Hepatocyte (in vitro differentiated cells): Measurements from ENCODE around the gene PRELID1. TPM values are rescaled to one million over a fixed set of nuclear protein-coding genes. Genes with fewer than 3 reads are reported as not detected.
"Not testable (repeated sequence)": the region's sequence is repeated elsewhere in the genome, so short reads cannot be mapped to it uniquely, and the experiment has no call there.

Experiments used
- DNase-seq: peaks from one replicate; pipeline ENCODE4 v3.0.0-alpha.2; 2016; ENCODE audit warnings: low spot score
- H2AFZ ChIP-seq: fragments of 200-600 bp; sonication (generic); 2 replicates; pipeline ENCODE4 v1.6.0; 2016; ENCODE audit warnings: antibody characterized with exemption, mild to moderate bottlenecking
- H3K27ac ChIP-seq: fragments of 200-600 bp; sonication (generic); 2 replicates; pipeline ENCODE4 v1.5.1; 2016; ENCODE audit warnings: mild to moderate bottlenecking
- H3K27me3 ChIP-seq: fragments of 200-600 bp; sonication (generic); 2 replicates; pipeline ENCODE4 v1.6.1; 2016
- H3K36me3 ChIP-seq: fragments of 200-600 bp; sonication (generic); replicated peaks from 2 replicates; pipeline ENCODE4 v1.5.1; 2016; ENCODE audit warnings: low read depth; ENCODE audit not compliant: insufficient read depth
- H3K4me1 ChIP-seq: fragments of 200-600 bp; sonication (generic); 2 replicates; pipeline ENCODE4 v1.5.1; 2016; ENCODE audit warnings: mild to moderate bottlenecking, moderate library complexity; ENCODE audit not compliant: insufficient read depth
- H3K4me2 ChIP-seq: fragments of 200-600 bp; sonication (generic); 2 replicates; pipeline ENCODE4 v1.6.0; 2016
- H3K4me3 ChIP-seq: fragments of 200-600 bp; sonication (generic); 2 replicates; pipeline ENCODE4 v1.5.1; 2016; ENCODE audit warnings: mild to moderate bottlenecking
- H3K79me2 ChIP-seq: fragments of 200-600 bp; sonication (generic); 2 replicates; pipeline ENCODE4 v1.6.0; 2017; ENCODE audit warnings: mild to moderate bottlenecking
- H3K9me2 ChIP-seq: fragments of 200-600 bp; sonication (generic); replicated peaks from 2 replicates; pipeline ENCODE4 v1.6.0; 2017; ENCODE audit warnings: mild to moderate bottlenecking; ENCODE audit not compliant: insufficient read depth
- H3K9me3 ChIP-seq: fragments of 200-600 bp; sonication (generic); 2 replicates; pipeline ENCODE4 v1.5.1; 2016; ENCODE audit warnings: low read depth, mild to moderate bottlenecking
- H4K20me1 ChIP-seq: fragments of 200-600 bp; sonication (generic); 2 replicates; pipeline ENCODE4 v1.6.0; 2016; ENCODE audit warnings: mild to moderate bottlenecking; ENCODE audit not compliant: insufficient read depth, poor library complexity, severe bottlenecking
- EZH2 ChIP-seq: fragments of 200-600 bp; sonication (generic); IDR thresholded peaks from 2 replicates; pipeline ENCODE4 v1.6.1; 2016; ENCODE audit warnings: antibody characterized with exemption, mild to moderate bottlenecking, borderline replicate concordance
- EZH2phosphoT487 ChIP-seq: fragments of 200-600 bp; sonication (generic); IDR thresholded peaks from one replicate; pipeline ENCODE4 v1.6.1; 2018; ENCODE audit warnings: antibody characterized with exemption, mild to moderate bottlenecking, low read depth, moderate library complexity; ENCODE audit not compliant: unreplicated experiment, severe bottlenecking
- WGBS: methylation state at CpG from one replicate; pipeline ENCODE4 v1.1.6; 2016; ENCODE audit warnings: low lambda C conversion rate; ENCODE audit errors: missing lambda C conversion rate; 5-methylcytosine and 5-hydroxymethylcytosine counted together
- polyA plus RNA-seq: library from polyadenylated mRNA; unstranded; fragments of >200 nt; fragmentation: Nextera tagmentation; extraction: Ambion mirVana; gene quantifications from 2 replicates; pipeline ENCODE4 v1.2.1, GENCODE V29; 2016
- total RNA-seq: library from RNA; depleted of rRNA; stranded (reverse); fragments of >200 nt; gene quantifications from 2 replicates; pipeline ENCODE4 v1.2.3, GENCODE V29; 2014
- TF ChIP-seq, protein P1 (sequence below): fragments of 200-600 bp; sonication (generic); IDR thresholded peaks from 2 replicates; pipeline ENCODE4 v1.5.1; 2016; ENCODE audit warnings: antibody characterized with exemption, mild to moderate bottlenecking; ENCODE audit not compliant: poor library complexity

The PRELID1 gene
- total RNA-seq: 228 and 245 TPM in 2 replicates
- polyA plus RNA-seq: 255 and 282 TPM in 2 replicates

GRCh38 chr5:177303121-177303924 lies at the start of gene PRELID1, which contains the start of gene RAB24:
Gene PRELID1, plus strand, starts transcription at chr5:177303799. Its CDS starts 187 bp downstream, at chr5:177303986.
Gene RAB24, minus strand, starts transcription at chr5:177303719. Its CDS starts 431 bp downstream, at chr5:177303288.
- TF ChIP-seq, protein P1, sequence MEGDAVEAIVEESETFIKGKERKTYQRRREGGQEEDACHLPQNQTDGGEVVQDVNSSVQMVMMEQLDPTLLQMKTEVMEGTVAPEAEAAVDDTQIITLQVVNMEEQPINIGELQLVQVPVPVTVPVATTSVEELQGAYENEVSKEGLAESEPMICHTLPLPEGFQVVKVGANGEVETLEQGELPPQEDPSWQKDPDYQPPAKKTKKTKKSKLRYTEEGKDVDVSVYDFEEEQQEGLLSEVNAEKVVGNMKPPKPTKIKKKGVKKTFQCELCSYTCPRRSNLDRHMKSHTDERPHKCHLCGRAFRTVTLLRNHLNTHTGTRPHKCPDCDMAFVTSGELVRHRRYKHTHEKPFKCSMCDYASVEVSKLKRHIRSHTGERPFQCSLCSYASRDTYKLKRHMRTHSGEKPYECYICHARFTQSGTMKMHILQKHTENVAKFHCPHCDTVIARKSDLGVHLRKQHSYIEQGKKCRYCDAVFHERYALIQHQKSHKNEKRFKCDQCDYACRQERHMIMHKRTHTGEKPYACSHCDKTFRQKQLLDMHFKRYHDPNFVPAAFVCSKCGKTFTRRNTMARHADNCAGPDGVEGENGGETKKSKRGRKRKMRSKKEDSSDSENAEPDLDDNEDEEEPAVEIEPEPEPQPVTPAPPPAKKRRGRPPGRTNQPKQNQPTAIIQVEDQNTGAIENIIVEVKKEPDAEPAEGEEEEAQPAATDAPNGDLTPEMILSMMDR: peak; percentile 43
- TF ChIP-seq EZH2phosphoT487 (no peak), EZH2 (no peak)
- H3K4me2 ChIP-seq: peak within 1 kb of the TSS; percentile 95
- H3K27me3 ChIP-seq: no peaks in the 10 kb centered on the region
- peaks cover 37% of the 10 kb centered on the region for H3K4me1 ChIP-seq
- H3K79me2 ChIP-seq: peaks cover 47% of the 10 kb centered on the region
- H3K4me3 ChIP-seq: peak within 1 kb of the TSS; percentile 66
- DNase-seq: peak; percentile 96
- peaks cover 17% of the 10 kb centered on the region for H4K20me1 ChIP-seq
- peak within 1 kb of the TSS; percentile 98 for H2AFZ ChIP-seq
- 1% methylated on average over 57 of the region's 100 CpGs for WGBS
- peak within 1 kb of the TSS; percentile 97 for H3K27ac ChIP-seq
- H3K9me3 ChIP-seq: no peaks in the 10 kb centered on the region
- H3K36me3 ChIP-seq: no peaks in the 10 kb centered on the region
- H3K9me2 ChIP-seq: no peaks in the 10 kb centered on the region

GRCh38 chr5:177256296-177256695 lies 47.3 kb upstream of the PRELID1 start:
- Histone ChIP-seq H3K9me2 (no peaks in the 10 kb centered on the region), H3K79me2 (no peaks in the 10 kb centered on the region), H3K27ac (no peak overlapping the region), H3K4me3 (no peak overlapping the region), H3K27me3 (no peaks in the 10 kb centered on the region), H3K4me2 (no peak overlapping the region), H2AFZ (no peak overlapping the region), H4K20me1 (no peaks in the 10 kb centered on the region), H3K9me3 (no peaks in the 10 kb centered on the region), H3K4me1 (no peaks in the 10 kb centered on the region), H3K36me3 (no peaks in the 10 kb centered on the region)
- no peak for DNase-seq
- 81% methylated on average over 5 of the region's 5 CpGs for WGBS
- TF ChIP-seq EZH2: no peak
- no peak for TF ChIP-seq EZH2phosphoT487
- TF ChIP-seq, protein P1: no peak

GRCh38 chr5:177258711-177259110 lies 44.9 kb upstream of the PRELID1 start:
- DNase-seq, H3K27ac ChIP-seq, H2AFZ ChIP-seq, H3K79me2 ChIP-seq, H3K4me1 ChIP-seq, H3K9me3 ChIP-seq, H3K9me2 ChIP-seq, H3K27me3 ChIP-seq, H3K4me3 ChIP-seq, H3K4me2 ChIP-seq, H4K20me1 ChIP-seq, H3K36me3 ChIP-seq: not testable (repeated sequence)
- WGBS: 95% methylated on average over 7 of the region's 7 CpGs

GRCh38 chr5:177260961-177261360 lies 42.6 kb upstream of the PRELID1 start:
- Histone ChIP-seq H4K20me1 (no peaks in the 10 kb centered on the region), H3K4me3 (no peak overlapping the region), H3K9me3 (no peaks in the 10 kb centered on the region), H3K27ac (no peak overlapping the region), H3K4me1 (no peaks in the 10 kb centered on the region), H3K27me3 (no peaks in the 10 kb centered on the region), H3K9me2 (no peaks in the 10 kb centered on the region), H2AFZ (no peak overlapping the region), H3K4me2 (no peak overlapping the region), H3K36me3 (no peaks in the 10 kb centered on the region), H3K79me2 (no peaks in the 10 kb centered on the region)
- no peak for DNase-seq
- TF ChIP-seq EZH2 (no peak), EZH2phosphoT487 (no peak)
- TF ChIP-seq, protein P1: no peak
- WGBS: 96% methylated on average over 7 of the region's 7 CpGs
